ENCODE data around the gene ASIC2. TPM values are rescaled to one million over a fixed set of nuclear protein-coding genes. Genes with fewer than 3 reads are reported as not detected.

Gene ASIC2
- total and polyA plus RNA-seq, 2 donors from 2014 or later = 0.60 to 2.9 TPM

DNA sequence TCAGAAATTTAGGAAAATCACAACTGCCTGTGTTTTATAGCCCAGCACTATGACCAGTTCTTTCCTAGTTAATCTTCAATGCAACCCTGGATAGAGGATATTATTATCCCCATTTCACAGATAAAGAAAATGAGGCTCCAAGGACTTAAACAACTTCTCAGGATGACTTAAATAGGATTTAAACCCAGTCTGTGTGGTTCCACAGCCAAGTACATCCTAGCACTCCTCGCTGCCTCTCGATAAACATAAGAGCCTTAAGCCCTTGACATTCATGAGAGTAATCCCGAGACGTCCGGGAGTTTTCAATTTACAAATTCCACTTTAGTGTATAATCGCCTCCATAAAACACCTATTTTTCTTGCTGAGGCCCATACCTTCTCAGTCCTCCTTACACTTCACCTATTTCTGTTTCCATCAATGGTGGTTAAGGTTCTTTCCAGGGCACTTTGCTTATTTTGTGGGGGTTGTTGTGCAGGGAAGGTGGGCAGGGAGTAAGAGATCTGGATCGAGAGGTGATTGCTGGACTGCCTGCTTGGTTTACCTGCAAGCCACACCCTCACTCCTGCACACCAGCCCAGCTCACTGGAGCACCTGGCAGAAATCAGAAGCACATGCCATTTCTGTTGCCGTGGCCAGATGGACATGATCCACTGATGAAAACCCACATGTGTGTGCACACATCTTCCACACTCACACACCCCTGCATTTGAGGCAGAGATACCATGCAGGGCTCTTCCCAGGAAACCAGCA, 50.5 kb downstream of the ASIC2 start:
- Histone ChIP-seq H3K4me1 (ENCODE audit: control insufficient read depth in 2 of 3, insufficient read depth in 2 of 3, low read depth in 1 of 3, low read length in 3 of 3) (no peaks in the 10 kb centered on the region), H3K9ac (ENCODE audit: low read length in 3 of 3) (no peak overlapping the region), H3K9me3 (ENCODE audit: control insufficient read depth in 2 of 3, insufficient read depth in 1 of 3, low read length in 3 of 3) (no peaks in the 10 kb centered on the region), H3K27me3 (ENCODE audit: control insufficient read depth, insufficient read depth, low read length) (no peaks in the 10 kb centered on the region), H3K36me3 (ENCODE audit: control insufficient read depth in 2 of 3, insufficient read depth in 3 of 3, low read length in 3 of 3) (no peaks in the 10 kb centered on the region), H3K4me3 (ENCODE audit: low read length in 3 of 3) (no peak overlapping the region), H3K27ac (ENCODE audit: low read depth in 2 of 2, low read length in 2 of 2) (no peak overlapping the region)
- no peak for DNase-seq
- intact Hi-C loops (cut with DNase I) = no loop called here
- FAIRE-seq = no peak
- TF ChIP-seq, protein P1, sequence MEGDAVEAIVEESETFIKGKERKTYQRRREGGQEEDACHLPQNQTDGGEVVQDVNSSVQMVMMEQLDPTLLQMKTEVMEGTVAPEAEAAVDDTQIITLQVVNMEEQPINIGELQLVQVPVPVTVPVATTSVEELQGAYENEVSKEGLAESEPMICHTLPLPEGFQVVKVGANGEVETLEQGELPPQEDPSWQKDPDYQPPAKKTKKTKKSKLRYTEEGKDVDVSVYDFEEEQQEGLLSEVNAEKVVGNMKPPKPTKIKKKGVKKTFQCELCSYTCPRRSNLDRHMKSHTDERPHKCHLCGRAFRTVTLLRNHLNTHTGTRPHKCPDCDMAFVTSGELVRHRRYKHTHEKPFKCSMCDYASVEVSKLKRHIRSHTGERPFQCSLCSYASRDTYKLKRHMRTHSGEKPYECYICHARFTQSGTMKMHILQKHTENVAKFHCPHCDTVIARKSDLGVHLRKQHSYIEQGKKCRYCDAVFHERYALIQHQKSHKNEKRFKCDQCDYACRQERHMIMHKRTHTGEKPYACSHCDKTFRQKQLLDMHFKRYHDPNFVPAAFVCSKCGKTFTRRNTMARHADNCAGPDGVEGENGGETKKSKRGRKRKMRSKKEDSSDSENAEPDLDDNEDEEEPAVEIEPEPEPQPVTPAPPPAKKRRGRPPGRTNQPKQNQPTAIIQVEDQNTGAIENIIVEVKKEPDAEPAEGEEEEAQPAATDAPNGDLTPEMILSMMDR (IDR thresholded peaks at IDR 0.05; ENCODE audit: borderline replicate concordance, extremely low read depth, insufficient read depth) = no peak

DNA sequence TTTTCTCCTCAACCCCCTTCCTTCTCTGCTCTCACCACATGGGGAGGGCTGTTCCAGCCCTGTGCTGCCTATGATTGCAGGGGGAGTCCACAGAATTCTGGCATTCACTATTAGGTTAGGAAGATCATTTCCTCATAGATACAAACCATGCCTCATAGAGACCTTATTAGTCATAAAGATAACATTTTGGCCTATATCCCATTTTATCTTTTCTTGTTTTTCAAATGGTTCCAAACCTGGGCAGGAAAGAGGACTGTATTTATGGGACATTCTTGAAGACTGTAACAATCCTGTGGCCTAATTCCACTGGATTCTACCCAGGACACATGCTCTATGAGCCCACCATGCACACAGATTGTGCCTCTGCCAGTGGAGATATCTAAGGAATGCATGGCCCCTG, 51.7 kb downstream of the ASIC2 start:
- no peak overlapping the region for H3K4me3 ChIP-seq (ENCODE audit: low read length in 3 of 3)
- H3K4me1 ChIP-seq (ENCODE audit: control insufficient read depth in 2 of 3, insufficient read depth in 2 of 3, low read depth in 1 of 3, low read length in 3 of 3) = no peaks in the 10 kb centered on the region
- FAIRE-seq = no peak
- no peaks in the 10 kb centered on the region for H3K36me3 ChIP-seq (ENCODE audit: control insufficient read depth in 2 of 3, insufficient read depth in 3 of 3, low read length in 3 of 3)
- H3K27me3 ChIP-seq (ENCODE audit: control insufficient read depth, insufficient read depth, low read length) = no peaks in the 10 kb centered on the region
- TF ChIP-seq, protein P1 (IDR thresholded peaks at IDR 0.05; ENCODE audit: borderline replicate concordance, extremely low read depth, insufficient read depth) = no peak
- H3K27ac ChIP-seq (ENCODE audit: low read depth in 2 of 2, low read length in 2 of 2) = no peak overlapping the region
- H3K9me3 ChIP-seq (ENCODE audit: control insufficient read depth in 2 of 3, insufficient read depth in 1 of 3, low read length in 3 of 3) = no peaks in the 10 kb centered on the region
- no peak overlapping the region for H3K9ac ChIP-seq (ENCODE audit: low read length in 3 of 3)
- no peak for DNase-seq
- intact Hi-C loops (cut with DNase I) = no loop called here

DNA sequence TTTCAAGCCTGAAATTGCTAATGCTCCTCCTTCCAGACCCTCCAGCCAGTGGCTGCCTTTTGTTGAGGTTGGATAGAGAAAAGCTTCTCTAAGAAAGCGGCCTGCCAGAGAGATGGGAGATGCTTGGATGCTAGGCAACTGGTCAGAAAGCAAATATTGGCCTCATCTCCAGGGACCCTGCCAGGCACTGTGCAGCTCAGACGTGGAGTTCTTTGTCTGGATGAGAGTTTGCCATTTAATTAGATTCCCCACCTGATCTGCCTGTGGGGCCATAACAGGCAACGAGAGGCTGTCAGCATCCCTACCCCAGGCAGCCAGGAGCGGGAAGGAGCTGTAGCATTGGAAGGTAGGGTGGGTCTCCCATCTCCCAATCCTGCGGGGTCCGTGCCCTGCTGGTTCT, 52.7 kb downstream of the ASIC2 start:
- FAIRE-seq (no peak), DNase-seq (no peak)
- Histone ChIP-seq H3K9me3 (ENCODE audit: control insufficient read depth in 2 of 3, insufficient read depth in 1 of 3, low read length in 3 of 3) (no peaks in the 10 kb centered on the region), H3K4me3 (ENCODE audit: low read length in 3 of 3) (no peak overlapping the region), H3K4me1 (ENCODE audit: control insufficient read depth in 2 of 3, insufficient read depth in 2 of 3, low read depth in 1 of 3, low read length in 3 of 3) (no peaks in the 10 kb centered on the region), H3K9ac (ENCODE audit: low read length in 3 of 3) (no peak overlapping the region), H3K27ac (ENCODE audit: low read depth in 2 of 2, low read length in 2 of 2) (no peak overlapping the region), H3K36me3 (ENCODE audit: control insufficient read depth in 2 of 3, insufficient read depth in 3 of 3, low read length in 3 of 3) (no peaks in the 10 kb centered on the region), H3K27me3 (ENCODE audit: control insufficient read depth, insufficient read depth, low read length) (no peaks in the 10 kb centered on the region)
- TF ChIP-seq, protein P1 (IDR thresholded peaks at IDR 0.05; ENCODE audit: borderline replicate concordance, extremely low read depth, insufficient read depth) = no peak
- intact Hi-C loops (cut with DNase I) = no loop called here

DNA sequence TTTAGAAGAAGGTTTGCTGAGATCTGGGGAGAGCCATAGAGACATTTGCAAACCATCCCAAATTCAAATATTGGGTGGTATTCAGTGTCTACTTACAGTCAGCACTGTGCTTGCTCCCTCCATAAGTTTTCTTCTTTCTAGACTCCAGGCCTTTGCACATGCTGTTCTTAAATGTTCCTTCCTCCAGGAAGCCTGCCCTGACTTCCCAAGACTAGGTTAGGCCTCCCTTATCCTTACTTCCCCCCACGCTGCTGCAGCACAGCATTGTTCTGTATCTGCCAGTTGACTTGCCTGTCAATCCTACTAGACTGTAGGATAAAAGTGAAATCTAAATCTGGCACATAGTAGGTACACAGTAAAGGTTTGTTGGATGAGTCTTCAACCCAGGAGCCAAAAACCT, 53.4 kb downstream of the ASIC2 start:
- TF ChIP-seq, protein P1 (IDR thresholded peaks at IDR 0.05; ENCODE audit: borderline replicate concordance, extremely low read depth, insufficient read depth) = no peak
- no peaks in the 10 kb centered on the region for H3K9me3 ChIP-seq (ENCODE audit: control insufficient read depth in 2 of 3, insufficient read depth in 1 of 3, low read length in 3 of 3)
- no peak overlapping the region for H3K27ac ChIP-seq (ENCODE audit: low read depth in 2 of 2, low read length in 2 of 2)
- intact Hi-C loops (cut with DNase I) = no loop called here
- no peak overlapping the region for H3K4me3 ChIP-seq (ENCODE audit: low read length in 3 of 3)
- no peaks in the 10 kb centered on the region for H3K36me3 ChIP-seq (ENCODE audit: control insufficient read depth in 2 of 3, insufficient read depth in 3 of 3, low read length in 3 of 3)
- H3K9ac ChIP-seq (ENCODE audit: low read length in 3 of 3) = no peak overlapping the region
- no peaks in the 10 kb centered on the region for H3K27me3 ChIP-seq (ENCODE audit: control insufficient read depth, insufficient read depth, low read length)
- FAIRE-seq = no peak
- DNase-seq = no peak
- H3K4me1 ChIP-seq (ENCODE audit: control insufficient read depth in 2 of 3, insufficient read depth in 2 of 3, low read depth in 1 of 3, low read length in 3 of 3) = no peaks in the 10 kb centered on the region

Data from kidney (tissue), 14 donors.